SU-DHL-6 (cell line): ENCODE data around the gene RELN.

Experiments
- CTCF ChIP-seq: fragments of 200-600 bp; sonication (generic); IDR thresholded peaks from one replicate; pipeline ENCODE4 v1.5.1; 2017; ENCODE audit warnings: antibody characterized with exemption, mild to moderate bottlenecking, low read length, moderate library complexity; ENCODE audit not compliant: insufficient read depth, poor library complexity, severe bottlenecking
- EZH2phosphoT487 ChIP-seq: fragments of 200-600 bp; sonication (generic), shearing (Covaris generic); conservative IDR thresholded peaks from 2 replicates; pipeline ENCODE4 v1.6.1; 2018; ENCODE audit warnings: mild to moderate bottlenecking, antibody characterized with exemption, low read length, moderate library complexity, mixed read lengths

DNA sequence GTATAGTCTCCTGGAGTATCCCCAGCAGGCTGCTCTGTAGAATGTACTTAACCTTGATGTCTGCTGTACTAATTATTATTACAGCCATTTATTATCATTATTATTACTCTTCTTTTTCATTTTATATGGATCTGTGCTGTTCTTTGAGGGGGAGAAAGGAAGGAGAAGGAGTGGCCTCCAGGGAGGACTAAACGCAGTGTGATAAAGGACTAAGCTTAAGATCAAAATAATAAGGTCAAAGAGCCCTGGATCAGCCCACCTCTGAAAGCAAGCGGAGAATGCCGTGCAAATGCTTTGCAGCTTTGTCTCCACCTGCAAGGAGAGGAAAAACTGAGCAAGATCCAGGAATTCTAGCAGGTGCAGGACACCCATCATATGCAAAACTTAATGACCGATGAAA lies 65.3 kb downstream of the RELN start:
- TF ChIP-seq CTCF (no peak), EZH2phosphoT487 (no peak)
